ENCODE measurements around the gene LPIN1. TPM values are rescaled to one million over a fixed set of nuclear protein-coding genes. Genes with fewer than 3 reads are reported as not detected.

Gene LPIN1
- polyA plus RNA-seq, 2 of the 4 experiments (the other 2 are of a cell fraction), result 19.2 to 27.5 TPM

GRCh38 chr2:11830708-11831301 is 84.4 kb downstream of the LPIN1 start:
- POLR2A ChIA-PET, result no interaction called here
- FAIRE-seq (no peak), DNase-seq (ENCODE audit: low read depth in 1 of 2, low spot score in 1 of 2) (no peak), ATAC-seq (no peak)
- CTCF ChIA-PET, result interaction anchor here (1.1 to 3.7 kb wide), 7 partner anchors 10 to 1176 kb away, joined by 3 to 21 read pairs (median 6); partner anchors contain the start of gene TRIB2
- 76% methylated on average over 7 of the region's 7 CpGs for WGBS (ENCODE audit: missing lambda C conversion rate)
- H3K27ac ChIP-seq, result peak overlapping the region; percentile 65 to 77
- H3K4me1 ChIP-seq, result peaks cover 16% of the 10 kb centered on the region
- H3K4me3 ChIP-seq, result peak overlapping the region; percentile 13
- TF ChIP-seq HES2 (IDR thresholded peaks at IDR 0.05) (no peak), ZFP36 (IDR thresholded peaks at IDR 0.05; ENCODE audit: borderline replicate concordance, partially characterized antibody) (no peak), BHLHE40 (IDR thresholded peaks at IDR 0.05; ENCODE audit: low read depth, low read length) (no peak), E2F6 (IDR thresholded peaks at IDR 0.05; ENCODE audit: borderline replicate concordance, low read depth) (no peak), SREBF2 (IDR thresholded peaks at IDR 0.05) (no peak), TP53 (CRISPR knock-in tag; IDR thresholded peaks at IDR 0.05) (no peak), USF2 (IDR thresholded peaks at IDR 0.05) (no peak), HOXB13 (CRISPR knock-in tag; IDR thresholded peaks at IDR 0.05; ENCODE audit: low read depth) (no peak), TFCP2L1 (CRISPR knock-in tag; IDR thresholded peaks at IDR 0.05) (no peak), MAZ (IDR thresholded peaks at IDR 0.05; ENCODE audit: borderline replicate concordance, low read depth, low read length) (no peak)
- no peaks in the 10 kb centered on the region for H3K9me3 ChIP-seq
- peak overlapping the region; percentile 85 for H3K4me2 ChIP-seq

- FAIRE-seq, result no peak
- H3K4me3 ChIP-seq, result no peak overlapping the region
- 94% methylated on average over 5 of the region's 5 CpGs for WGBS (ENCODE audit: missing lambda C conversion rate)
- CTCF ChIA-PET, result interaction anchor here (1.2 to 1.5 kb wide), 3 partner anchors 139 to 1175 kb away, joined by 3 to 6 read pairs (median 4); no protein-coding TSS in a partner anchor
- no peak for DNase-seq (ENCODE audit: low read depth in 1 of 2, low spot score in 1 of 2)
- H3K27ac ChIP-seq, result no peak overlapping the region
- H3K4me1 ChIP-seq, result peaks cover 16% of the 10 kb centered on the region
- no peaks in the 10 kb centered on the region for H3K9me3 ChIP-seq
- H3K4me2 ChIP-seq, result no peak overlapping the region
- TF ChIP-seq MAFK (IDR thresholded peaks at IDR 0.05; ENCODE audit: partially characterized antibody), result peak; percentile 67
- TF ChIP-seq EHF (CRISPR knock-in tag; IDR thresholded peaks at IDR 0.05), result no peak
- POLR2A ChIA-PET, result no interaction called here
- ATAC-seq, result no peak
Observed at GRCh38 chr2:11831415-11831814, 85.0 kb downstream of the LPIN1 start.

- H3K4me2 ChIP-seq, result no peak overlapping the region
- ChIA-PET CTCF (interaction anchor here (1.5 to 2.8 kb wide), 3 partner anchors 140 to 1174 kb away, joined by 4 to 10 read pairs (median 7); partner anchors contain the start of gene TRIB2), POLR2A (no interaction called here)
- H3K9me3 ChIP-seq, result no peaks in the 10 kb centered on the region
- no peak for DNase-seq (ENCODE audit: low read depth in 1 of 2, low spot score in 1 of 2)
- H3K4me1 ChIP-seq, result peaks cover 16% of the 10 kb centered on the region
- no peak for FAIRE-seq
- no peak overlapping the region for H3K4me3 ChIP-seq
- TF ChIP-seq ESRRA (IDR thresholded peaks at IDR 0.05; ENCODE audit: borderline replicate concordance, low read length) (no peak), POLR2A (IDR thresholded peaks at IDR 0.05; ENCODE audit: low read length) (0 out of 2 replicates have a peak, but pooled peaks have one; percentile 2), MAFK (IDR thresholded peaks at IDR 0.05; ENCODE audit: partially characterized antibody) (no peak)
- 82% methylated on average over 5 of the region's 5 CpGs for WGBS (ENCODE audit: missing lambda C conversion rate)
- H3K27ac ChIP-seq, result no peak overlapping the region
- ATAC-seq, result no peak
Observed at GRCh38 chr2:11832531-11832930, 86.1 kb downstream of the LPIN1 start.

- ATAC-seq (no peak), DNase-seq (ENCODE audit: low read depth in 1 of 2, low spot score in 1 of 2) (no peak), FAIRE-seq (no peak)
- H3K27ac ChIP-seq, result no peak overlapping the region
- peaks cover 16% of the 10 kb centered on the region for H3K4me1 ChIP-seq
- TF ChIP-seq MAFK (IDR thresholded peaks at IDR 0.05; ENCODE audit: partially characterized antibody), result no peak
- TF ChIP-seq HES2 (IDR thresholded peaks at IDR 0.05), result no peak
- TF ChIP-seq SREBF2 (IDR thresholded peaks at IDR 0.05), result no peak
- no peak for TF ChIP-seq CHD2 (IDR thresholded peaks at IDR 0.05; ENCODE audit: low read length, partially characterized antibody)
- no peak for TF ChIP-seq ZFP36 (IDR thresholded peaks at IDR 0.05; ENCODE audit: borderline replicate concordance, partially characterized antibody)
- no peak for TF ChIP-seq CTCF (IDR thresholded peaks at IDR 0.05)
- TF ChIP-seq TFCP2L1 (CRISPR knock-in tag; IDR thresholded peaks at IDR 0.05), result no peak
- TF ChIP-seq ZNF302 (CRISPR knock-in tag; IDR thresholded peaks at IDR 0.05), result no peak
- no peak for TF ChIP-seq EP300 (IDR thresholded peaks at IDR 0.05)
- no peak for TF ChIP-seq HOXB5 (CRISPR knock-in tag; IDR thresholded peaks at IDR 0.05)
- TF ChIP-seq BCL3 (IDR thresholded peaks at IDR 0.05), result no peak
- TF ChIP-seq NFE2L2 (conservative IDR thresholded peaks at IDR 0.05; ENCODE audit: low read length), result no peak
- TF ChIP-seq ZC3H11A (IDR thresholded peaks at IDR 0.05), result no peak
- no peak for TF ChIP-seq CBX2 (IDR thresholded peaks at IDR 0.05; ENCODE audit: borderline replicate concordance, low read depth)
- H3K9me3 ChIP-seq, result no peaks in the 10 kb centered on the region
- 78% methylated on average over 6 of the region's 6 CpGs for WGBS (ENCODE audit: missing lambda C conversion rate)
- no peak overlapping the region for H3K4me2 ChIP-seq
- H3K4me3 ChIP-seq, result no peak overlapping the region
- ChIA-PET POLR2A (no interaction called here), CTCF (interaction anchor here (0.7 to 2.8 kb wide), 4 partner anchors 29 to 1173 kb away, joined by 3 to 10 read pairs (median 5); partner anchors contain the start of gene TRIB2)
Observed at GRCh38 chr2:11833601-11834000, 87.2 kb downstream of the LPIN1 start.

All from A549 (cell line).